Loucy (cell line): ENCODE results near the gene ASXL3.

Experiments
- H2AFZ ChIP-seq: fragments of 200-600 bp; sonication (generic); 2 replicates; pipeline ENCODE4 v1.6.0; 2016; ENCODE audit warnings: antibody characterized with exemption, mild to moderate bottlenecking, low read length, moderate library complexity
- H3F3A ChIP-seq: fragments of 200-600 bp; 2 replicates; pipeline ENCODE4 v1.6.0; 2016; ENCODE audit warnings: antibody characterized with exemption, low read depth, mild to moderate bottlenecking
- H3K27me3 ChIP-seq: fragments of 200-600 bp; sonication (generic); 2 replicates; pipeline ENCODE4 v1.6.1; 2014; ENCODE audit warnings: low read length, mild to moderate bottlenecking; ENCODE audit not compliant: insufficient read depth, poor library complexity, severe bottlenecking
- H3K36me3 ChIP-seq: fragments of 200-600 bp; sonication (generic); 2 replicates; pipeline ENCODE4 v1.6.1; 2016; ENCODE audit warnings: low read length; ENCODE audit not compliant: insufficient read depth
- H3K4me1 ChIP-seq: fragments of 200-600 bp; sonication (generic); 2 replicates; pipeline ENCODE4 v1.5.1; 2014; ENCODE audit warnings: low read length, mild to moderate bottlenecking; ENCODE audit not compliant: insufficient read depth, poor library complexity, severe bottlenecking
- H3K4me2 ChIP-seq: fragments of 200-600 bp; sonication (generic); 2 replicates; pipeline ENCODE4 v1.6.0; 2014; ENCODE audit warnings: antibody characterized with exemption, low read length, low read depth, mild to moderate bottlenecking; ENCODE audit not compliant: poor library complexity, severe bottlenecking
- H3K4me3 ChIP-seq: fragments of 200-600 bp; sonication (generic); 2 replicates; pipeline ENCODE4 v1.5.1; 2014; ENCODE audit warnings: low read length, mild to moderate bottlenecking, mixed read lengths; ENCODE audit not compliant: poor library complexity, severe bottlenecking
- H3K79me2 ChIP-seq: fragments of 200-600 bp; sonication (generic); 2 replicates; pipeline ENCODE4 v1.6.1; 2014; ENCODE audit warnings: low read length; ENCODE audit not compliant: insufficient read depth
- H3K9ac ChIP-seq: fragments of 200-600 bp; sonication (generic); 2 replicates; pipeline ENCODE4 v1.6.0; 2014; ENCODE audit warnings: mild to moderate bottlenecking, low read depth, low read length, moderate library complexity; ENCODE audit not compliant: poor library complexity, severe bottlenecking
- H3K9me2 ChIP-seq: fragments of 200-600 bp; sonication (generic); replicated peaks from 2 replicates; pipeline ENCODE4 v1.6.1; 2016; ENCODE audit warnings: low read depth, low read length, mixed read lengths
- H3K9me3 ChIP-seq: fragments of 200-600 bp; sonication (generic); 2 replicates; pipeline ENCODE4 v1.6.1; 2014; ENCODE audit warnings: mild to moderate bottlenecking, antibody characterized with exemption, low read length, low read depth; ENCODE audit not compliant: insufficient read depth
- H4K20me1 ChIP-seq: fragments of 200-600 bp; sonication (generic); 2 replicates; pipeline ENCODE4 v1.6.0; 2014; ENCODE audit warnings: antibody characterized with exemption, low read length, mild to moderate bottlenecking; ENCODE audit not compliant: insufficient read depth, poor library complexity, severe bottlenecking
- EZH2phosphoT487 ChIP-seq: fragments of 200-600 bp; IDR thresholded peaks from 2 replicates; pipeline ENCODE4 v1.6.1; 2018; ENCODE audit warnings: antibody characterized with exemption, mild to moderate bottlenecking, moderate library complexity, borderline replicate concordance
- TF ChIP-seq, protein P1 (sequence below): fragments of 200-600 bp; sonication (generic); conservative IDR thresholded peaks from 2 replicates; pipeline ENCODE4 v1.5.1; 2014; ENCODE audit warnings: mild to moderate bottlenecking, antibody characterized with exemption, low read length

Gene ASXL3

DNA sequence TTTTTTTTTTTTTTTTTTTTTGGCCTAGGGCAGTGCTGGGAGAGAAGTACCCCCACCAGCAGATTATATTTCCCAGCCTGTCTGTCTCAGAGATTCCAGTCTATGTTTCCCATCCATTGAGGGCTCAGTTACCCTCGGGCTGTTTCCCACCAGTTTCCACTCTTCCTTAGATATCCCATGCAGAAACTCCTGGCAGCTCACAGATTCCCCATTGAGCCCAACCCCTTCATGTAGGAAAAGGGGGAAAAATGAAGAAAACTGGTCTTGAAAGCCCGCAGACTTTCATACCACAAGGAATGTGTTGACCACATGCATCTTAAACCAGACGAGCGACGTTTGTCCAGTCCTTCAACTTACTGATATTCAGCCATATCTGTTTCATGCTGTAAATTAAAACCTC, 15.2 kb downstream of the ASXL3 start:
- no peak overlapping the region for H3K4me2 ChIP-seq
- no peaks in the 10 kb centered on the region for H4K20me1 ChIP-seq
- no peaks in the 10 kb centered on the region for H3K4me1 ChIP-seq
- no peaks in the 10 kb centered on the region for H3K9me2 ChIP-seq
- H3F3A ChIP-seq: no peaks in the 10 kb centered on the region
- no peak overlapping the region for H3K9ac ChIP-seq
- no peak overlapping the region for H3K4me3 ChIP-seq
- H3K36me3 ChIP-seq: no peaks in the 10 kb centered on the region
- no peaks in the 10 kb centered on the region for H3K27me3 ChIP-seq
- no peaks in the 10 kb centered on the region for H3K9me3 ChIP-seq
- no peaks in the 10 kb centered on the region for H3K79me2 ChIP-seq
- no peak for TF ChIP-seq EZH2phosphoT487
- TF ChIP-seq, protein P1, sequence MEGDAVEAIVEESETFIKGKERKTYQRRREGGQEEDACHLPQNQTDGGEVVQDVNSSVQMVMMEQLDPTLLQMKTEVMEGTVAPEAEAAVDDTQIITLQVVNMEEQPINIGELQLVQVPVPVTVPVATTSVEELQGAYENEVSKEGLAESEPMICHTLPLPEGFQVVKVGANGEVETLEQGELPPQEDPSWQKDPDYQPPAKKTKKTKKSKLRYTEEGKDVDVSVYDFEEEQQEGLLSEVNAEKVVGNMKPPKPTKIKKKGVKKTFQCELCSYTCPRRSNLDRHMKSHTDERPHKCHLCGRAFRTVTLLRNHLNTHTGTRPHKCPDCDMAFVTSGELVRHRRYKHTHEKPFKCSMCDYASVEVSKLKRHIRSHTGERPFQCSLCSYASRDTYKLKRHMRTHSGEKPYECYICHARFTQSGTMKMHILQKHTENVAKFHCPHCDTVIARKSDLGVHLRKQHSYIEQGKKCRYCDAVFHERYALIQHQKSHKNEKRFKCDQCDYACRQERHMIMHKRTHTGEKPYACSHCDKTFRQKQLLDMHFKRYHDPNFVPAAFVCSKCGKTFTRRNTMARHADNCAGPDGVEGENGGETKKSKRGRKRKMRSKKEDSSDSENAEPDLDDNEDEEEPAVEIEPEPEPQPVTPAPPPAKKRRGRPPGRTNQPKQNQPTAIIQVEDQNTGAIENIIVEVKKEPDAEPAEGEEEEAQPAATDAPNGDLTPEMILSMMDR: no peak
- H2AFZ ChIP-seq: no peak overlapping the region

DNA sequence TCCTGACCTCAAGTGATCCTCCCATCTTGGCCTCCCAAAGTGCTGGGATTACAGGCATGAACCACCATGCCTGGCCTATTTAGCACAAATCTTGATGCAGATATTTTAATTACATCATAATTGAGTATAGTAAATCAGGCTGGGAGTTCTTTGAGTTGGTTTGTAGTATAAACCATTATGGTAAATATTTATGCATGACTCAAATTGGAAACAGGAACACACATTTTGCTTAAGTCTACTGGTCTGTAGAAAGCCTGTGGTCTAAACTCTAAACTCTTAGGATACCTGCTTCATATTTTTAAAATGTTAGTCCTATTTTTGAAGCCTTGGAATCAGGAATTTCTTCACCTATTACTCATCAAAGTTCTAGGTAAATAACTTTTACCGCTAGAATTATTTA, 16.8 kb downstream of the ASXL3 start:
- H3K9me2 ChIP-seq: no peaks in the 10 kb centered on the region

DNA sequence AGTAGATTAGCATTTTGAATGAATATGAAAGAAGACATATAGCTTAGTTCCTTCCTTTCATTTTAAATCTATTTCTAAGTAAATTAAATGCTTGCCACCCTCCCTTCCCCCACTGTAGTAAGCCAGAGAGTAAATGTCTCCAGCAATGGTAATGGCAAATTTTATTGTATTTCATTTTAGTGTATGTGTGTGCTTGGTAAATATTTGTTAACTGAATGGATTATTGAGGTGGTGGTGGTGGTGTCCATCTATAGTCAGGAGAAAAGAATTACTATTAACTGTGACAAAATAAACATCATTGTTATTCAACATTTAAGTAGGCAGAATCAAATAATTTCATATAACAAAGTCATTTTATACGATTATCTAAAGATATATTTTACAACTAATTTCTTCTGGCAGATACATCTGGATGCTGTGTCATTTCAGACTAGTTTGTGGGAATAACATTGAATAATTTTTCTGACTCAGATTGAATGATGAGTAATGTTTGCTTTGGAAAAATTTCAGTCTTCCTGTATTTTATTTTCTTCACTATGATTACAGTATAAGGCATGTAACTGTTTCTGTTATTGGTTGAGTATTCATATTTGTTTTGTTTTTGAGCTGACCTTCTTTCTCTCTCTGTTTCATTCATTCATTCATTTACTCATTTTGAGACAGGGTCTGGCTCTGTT, 18.3 kb downstream of the ASXL3 start:
- no peak overlapping the region for H3K4me2 ChIP-seq
- no peaks in the 10 kb centered on the region for H3K4me1 ChIP-seq
- no peaks in the 10 kb centered on the region for H3K9me2 ChIP-seq
- no peaks in the 10 kb centered on the region for H3K9me3 ChIP-seq
- no peaks in the 10 kb centered on the region for H3F3A ChIP-seq
- TF ChIP-seq EZH2phosphoT487: no peak
- TF ChIP-seq, protein P1: no peak
- no peak overlapping the region for H2AFZ ChIP-seq
- H3K79me2 ChIP-seq: no peaks in the 10 kb centered on the region
- no peak overlapping the region for H3K9ac ChIP-seq
- H4K20me1 ChIP-seq: no peaks in the 10 kb centered on the region
- no peak overlapping the region for H3K4me3 ChIP-seq
- no peaks in the 10 kb centered on the region for H3K27me3 ChIP-seq
- H3K36me3 ChIP-seq: no peaks in the 10 kb centered on the region

More for the DNA sequence above, 16.8 kb downstream of the ASXL3 start:
- Histone ChIP-seq H2AFZ (no peak overlapping the region), H3K4me1 (no peaks in the 10 kb centered on the region), H3K36me3 (no peaks in the 10 kb centered on the region), H3K79me2 (no peaks in the 10 kb centered on the region), H3K4me2 (no peak overlapping the region), H3F3A (no peaks in the 10 kb centered on the region), H3K4me3 (no peak overlapping the region), H4K20me1 (no peaks in the 10 kb centered on the region), H3K9me3 (no peaks in the 10 kb centered on the region), H3K27me3 (no peaks in the 10 kb centered on the region), H3K9ac (no peak overlapping the region)
- TF ChIP-seq, protein P1: no peak
- no peak for TF ChIP-seq EZH2phosphoT487
